ENCODE measurements around the gene KCNH1. TPM values are rescaled to one million over a fixed set of nuclear protein-coding genes. Genes with fewer than 3 reads are reported as not detected.

The KCNH1 gene
- total and polyA plus RNA-seq, 2 of the 4 experiments (the other 2 are of a cell fraction) = 0.27 to 0.54 TPM

- POLR2A ChIA-PET (ENCODE audit: unreplicated experiment) = no interaction called here
- Histone ChIP-seq H3K27me3 (ENCODE audit: control insufficient read depth, insufficient read depth, low read length) (no peaks in the 10 kb centered on the region), H3K36me3 (ENCODE audit: control insufficient read depth, insufficient read depth, low read length) (no peaks in the 10 kb centered on the region), H3K18ac (ENCODE audit: low read depth, low read length) (no peak overlapping the region), H2AK9ac (replicated peaks; ENCODE audit: low read depth, low read length, poor library complexity) (no peak overlapping the region), H3K4me3 (ENCODE audit: insufficient read depth, low read depth, low read length) (no peak overlapping the region), H4K20me1 (ENCODE audit: insufficient read depth, low read length) (no peaks in the 10 kb centered on the region), H3K9ac (ENCODE audit: low read depth, low read length) (no peak overlapping the region), H3K27ac (ENCODE audit: insufficient read depth, low read length) (no peak overlapping the region), H3K23ac (ENCODE audit: low read depth, low read length) (no peak overlapping the region), H4K8ac (ENCODE audit: low read depth in 2 of 2, low read length in 2 of 2) (no peak overlapping the region), H3K4me2 (ENCODE audit: low read depth, low read length) (no peak overlapping the region), H3K4me1 (ENCODE audit: control insufficient read depth, insufficient read depth, low read length) (no peaks in the 10 kb centered on the region), H3K4ac (ENCODE audit: low read depth, low read length) (no peak overlapping the region), H2BK20ac (ENCODE audit: low read depth, low read length) (no peak overlapping the region), H2BK120ac (ENCODE audit: low read depth, low read length) (no peak overlapping the region), H4K91ac (ENCODE audit: insufficient read depth, low read depth, low read length) (no peak overlapping the region), H2BK15ac (ENCODE audit: low read depth, low read length) (no peak overlapping the region), H3K14ac (replicated peaks; ENCODE audit: low read depth, low read length) (no peak overlapping the region), H3K56ac (ENCODE audit: extremely low read depth, insufficient read depth, low read length) (no peak overlapping the region), H3K79me1 (ENCODE audit: low read depth in 1 of 2, low read length in 2 of 2) (no peaks in the 10 kb centered on the region), H4K5ac (ENCODE audit: low read depth, low read length) (no peak overlapping the region), H2AK5ac (ENCODE audit: low read depth, low read length) (no peak overlapping the region), H2BK5ac (ENCODE audit: low read depth, low read length, poor library complexity, severe bottlenecking) (no peak overlapping the region), H3K9me1 (ENCODE audit: insufficient read depth, low read length) (no peaks in the 10 kb centered on the region), H2AFZ (replicated peaks; ENCODE audit: low read length, poor library complexity) (no peak overlapping the region), H3K9me3 (ENCODE audit: control insufficient read depth, insufficient read depth, low read length) (no peaks in the 10 kb centered on the region)
- WGBS, 2 experiments (ENCODE audit: extremely low coverage in 2 of 2, insufficient read length in 1 of 2) = 90% methylated on average over 4 of the region's 6 CpGs; no CpG with 5 or more reads in 1 of the 2 experiments
- intact Hi-C loops (cut with micrococcal nuclease) = no loop called here
- TF ChIP-seq CEBPB (IDR thresholded peaks at IDR 0.05; ENCODE audit: low read depth, low read length) (no peak), SMC3 (IDR thresholded peaks at IDR 0.05; ENCODE audit: low read depth, low read length) (no peak), MAFK (IDR thresholded peaks at IDR 0.05; ENCODE audit: low read depth, low read length) (no peak), NFE2L2 (IDR thresholded peaks at IDR 0.05; ENCODE audit: low read depth, low read length) (no peak), CHD1 (IDR thresholded peaks at IDR 0.05; ENCODE audit: low read depth, low read length) (no peak), RAD21 (IDR thresholded peaks at IDR 0.05; ENCODE audit: low read length) (no peak)
- TF ChIP-seq, protein P1, sequence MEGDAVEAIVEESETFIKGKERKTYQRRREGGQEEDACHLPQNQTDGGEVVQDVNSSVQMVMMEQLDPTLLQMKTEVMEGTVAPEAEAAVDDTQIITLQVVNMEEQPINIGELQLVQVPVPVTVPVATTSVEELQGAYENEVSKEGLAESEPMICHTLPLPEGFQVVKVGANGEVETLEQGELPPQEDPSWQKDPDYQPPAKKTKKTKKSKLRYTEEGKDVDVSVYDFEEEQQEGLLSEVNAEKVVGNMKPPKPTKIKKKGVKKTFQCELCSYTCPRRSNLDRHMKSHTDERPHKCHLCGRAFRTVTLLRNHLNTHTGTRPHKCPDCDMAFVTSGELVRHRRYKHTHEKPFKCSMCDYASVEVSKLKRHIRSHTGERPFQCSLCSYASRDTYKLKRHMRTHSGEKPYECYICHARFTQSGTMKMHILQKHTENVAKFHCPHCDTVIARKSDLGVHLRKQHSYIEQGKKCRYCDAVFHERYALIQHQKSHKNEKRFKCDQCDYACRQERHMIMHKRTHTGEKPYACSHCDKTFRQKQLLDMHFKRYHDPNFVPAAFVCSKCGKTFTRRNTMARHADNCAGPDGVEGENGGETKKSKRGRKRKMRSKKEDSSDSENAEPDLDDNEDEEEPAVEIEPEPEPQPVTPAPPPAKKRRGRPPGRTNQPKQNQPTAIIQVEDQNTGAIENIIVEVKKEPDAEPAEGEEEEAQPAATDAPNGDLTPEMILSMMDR (conservative IDR thresholded peaks at IDR 0.05; ENCODE audit: low read depth, low read length) = no peak
- TF ChIP-seq, protein P2, sequence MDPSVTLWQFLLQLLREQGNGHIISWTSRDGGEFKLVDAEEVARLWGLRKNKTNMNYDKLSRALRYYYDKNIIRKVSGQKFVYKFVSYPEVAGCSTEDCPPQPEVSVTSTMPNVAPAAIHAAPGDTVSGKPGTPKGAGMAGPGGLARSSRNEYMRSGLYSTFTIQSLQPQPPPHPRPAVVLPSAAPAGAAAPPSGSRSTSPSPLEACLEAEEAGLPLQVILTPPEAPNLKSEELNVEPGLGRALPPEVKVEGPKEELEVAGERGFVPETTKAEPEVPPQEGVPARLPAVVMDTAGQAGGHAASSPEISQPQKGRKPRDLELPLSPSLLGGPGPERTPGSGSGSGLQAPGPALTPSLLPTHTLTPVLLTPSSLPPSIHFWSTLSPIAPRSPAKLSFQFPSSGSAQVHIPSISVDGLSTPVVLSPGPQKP (IDR thresholded peaks at IDR 0.05; ENCODE audit: borderline replicate concordance, low read depth, low read length) = no peak
- CTCF ChIA-PET = no interaction called here
- in situ Hi-C loops (cut with MboI; ENCODE audit: low sequenced_read_pairs) = no loop called here
- dilution Hi-C loops (cut with HindIII; ENCODE audit: low sequenced_read_pairs, unreplicated experiment) = no loop called here
- no peak for DNase-seq
- ATAC-seq (ENCODE audit: low read depth) = no peak
- no TSS peak for BruUV-seq (replicated peaks)
These were observed 500.3 kb downstream of the KCNH1 start for GRCh38 chr1:210633636-210634035.
